WTC11 (cell line): ENCODE results near the gene ERC2. TPM values are rescaled to one million over a fixed set of nuclear protein-coding genes. Genes with fewer than 3 reads are reported as not detected.

ENCODE experiments used
- ATAC-seq: fragments of 200-7000 bp; cut with Tn5 transposase; 2 replicates; pipeline ENCODE4 v1.10.0; 2021; ENCODE audit warnings: mild to moderate bottlenecking, moderate library complexity
- CTCF ChIA-PET: fragments of 300-600 bp; sonication (Branson Sonifier 250); formaldehyde crosslinking; loops from one replicate; lab custom pipeline; 2021; ENCODE audit warnings: antibody characterized with exemption; lab: Charles Lee
- POLR2A ChIA-PET: fragments of 350-600 bp; sonication (Branson Sonifier 250); formaldehyde crosslinking; loops from one replicate; lab custom pipeline; 2021; ENCODE audit warnings: antibody characterized with exemption; lab: Charles Lee
- DNase-seq: peaks from one replicate; pipeline ENCODE4 v3.0.0; 2021; ENCODE audit warnings: low spot score
- H3K27ac Mint-ChIP-seq: 2 replicates; pipeline ENCODE4 v1.8.0; 2021; ENCODE audit warnings: mixed read lengths
- H3K27me3 Mint-ChIP-seq: 2 replicates; pipeline ENCODE4 v1.8.0; 2021; ENCODE audit warnings: low read depth, mild to moderate bottlenecking, moderate library complexity, mixed read lengths
- H3K36me3 Mint-ChIP-seq: 2 replicates; pipeline ENCODE4 v1.8.0; 2021; ENCODE audit warnings: mixed read lengths
- H3K4me1 Mint-ChIP-seq: 2 replicates; pipeline ENCODE4 v1.8.0; 2022; ENCODE audit warnings: mixed read lengths
- H3K4me3 Mint-ChIP-seq: 2 replicates; pipeline ENCODE4 v1.8.0; 2021; ENCODE audit warnings: mild to moderate bottlenecking, moderate library complexity, mixed read lengths
- H3K9me3 Mint-ChIP-seq: 2 replicates; pipeline ENCODE4 v1.8.0; 2021; ENCODE audit warnings: mixed read lengths
- AR ChIP-seq: fragments of 250-450 bp; sonication (Bioruptor Pico); IDR thresholded peaks from 2 replicates; pipeline ENCODE4 v1.9.0; 2021; ENCODE audit warnings: mild to moderate bottlenecking
- ESRRA ChIP-seq: sonication (generic); formaldehyde crosslinking; IDR thresholded peaks from 2 replicates; pipeline ENCODE4 v1.8.1; 2022; ENCODE audit warnings: mild to moderate bottlenecking, missing genetic modification reagents, borderline replicate concordance
- ETV6 ChIP-seq: sonication (generic); formaldehyde crosslinking; IDR thresholded peaks from 2 replicates; pipeline ENCODE4 v1.8.1; 2022; ENCODE audit warnings: mild to moderate bottlenecking, missing genetic modification reagents
- GTF2I ChIP-seq: fragments of 250-450 bp; sonication (Bioruptor Pico); conservative IDR thresholded peaks from 2 replicates; pipeline ENCODE4 v1.4.0; 2021; ENCODE audit warnings: mild to moderate bottlenecking
- HMGA2 ChIP-seq: fragments of 250-450 bp; sonication (Bioruptor Pico); IDR thresholded peaks from 2 replicates; pipeline ENCODE4 v1.4.0; 2021; ENCODE audit warnings: mild to moderate bottlenecking, moderate library complexity
- IRF2 ChIP-seq: sonication (generic); formaldehyde crosslinking; IDR thresholded peaks from 2 replicates; pipeline ENCODE4 v1.8.0; 2022; ENCODE audit warnings: low read depth, missing genetic modification reagents, borderline replicate concordance
- MXD4 ChIP-seq: fragments of 250-450 bp; sonication (Bioruptor Pico); IDR thresholded peaks from 2 replicates; pipeline ENCODE4 v1.8.0; 2021; ENCODE audit warnings: mild to moderate bottlenecking, moderate library complexity, borderline replicate concordance
- NFYB ChIP-seq: sonication (generic); formaldehyde crosslinking; conservative IDR thresholded peaks from 2 replicates; pipeline ENCODE4 v1.8.0; 2022; ENCODE audit warnings: low read depth, missing genetic modification reagents
- NR2C2 ChIP-seq: sonication (generic); formaldehyde crosslinking; IDR thresholded peaks from 2 replicates; pipeline ENCODE4 v1.8.0; 2022; ENCODE audit warnings: mild to moderate bottlenecking, missing genetic modification reagents
- PRDM15 ChIP-seq: sonication (generic); formaldehyde crosslinking; IDR thresholded peaks from 2 replicates; pipeline ENCODE4 v1.8.0; 2022; ENCODE audit warnings: missing genetic modification reagents
- RORB ChIP-seq: fragments of 250-450 bp; sonication (Bioruptor Pico); IDR thresholded peaks from 2 replicates; pipeline ENCODE4 v1.9.0; 2021; ENCODE audit warnings: mild to moderate bottlenecking
- TP53 ChIP-seq: sonication (generic); formaldehyde crosslinking; IDR thresholded peaks from 2 replicates; pipeline ENCODE4 v1.8.1; 2023; ENCODE audit warnings: mild to moderate bottlenecking, missing genetic modification reagents
- ZNF219 ChIP-seq: sonication (generic); formaldehyde crosslinking; IDR thresholded peaks from 2 replicates; pipeline ENCODE4 v1.8.0; 2023; ENCODE audit warnings: missing genetic modification reagents, mild to moderate bottlenecking, borderline replicate concordance
- ZNF317 ChIP-seq: sonication (generic); formaldehyde crosslinking; IDR thresholded peaks from 2 replicates; pipeline ENCODE4 v1.8.1; 2023; ENCODE audit warnings: low read depth, mild to moderate bottlenecking, moderate library complexity, missing genetic modification reagents, borderline replicate concordance
- ZNF425 ChIP-seq: fragments of 250-450 bp; sonication (Bioruptor Pico); conservative IDR thresholded peaks from 2 replicates; pipeline ENCODE4 v1.9.0; 2021; ENCODE audit warnings: mild to moderate bottlenecking
- ZNF512 ChIP-seq: sonication (generic); formaldehyde crosslinking; IDR thresholded peaks from 2 replicates; pipeline ENCODE4 v1.8.1; 2022; ENCODE audit warnings: missing genetic modification reagents, borderline replicate concordance
- total RNA-seq: library from RNA; stranded (reverse); gene quantifications from 3 replicates; pipeline ENCODE4 v1.2.3, GENCODE V29; 2021
- TF ChIP-seq, protein P1 (sequence below): fragments of 250-450 bp; sonication (Bioruptor Pico); IDR thresholded peaks from 2 replicates; pipeline ENCODE4 v1.9.0; 2021; ENCODE audit warnings: mild to moderate bottlenecking
- TF ChIP-seq, protein P2 (sequence below): sonication (generic); formaldehyde crosslinking; IDR thresholded peaks from 2 replicates; pipeline ENCODE4 v1.8.1; 2023; ENCODE audit warnings: mild to moderate bottlenecking, missing genetic modification reagents, moderate library complexity
- TF ChIP-seq, protein P3 (sequence below): sonication (generic); formaldehyde crosslinking; IDR thresholded peaks from 2 replicates; pipeline ENCODE4 v1.8.1; 2022; ENCODE audit warnings: low read depth, mild to moderate bottlenecking, moderate library complexity, missing genetic modification reagents, borderline replicate concordance
- TF ChIP-seq, protein P4 (sequence below): sonication (generic); formaldehyde crosslinking; IDR thresholded peaks from 2 replicates; pipeline ENCODE4 v1.8.1; 2023; ENCODE audit warnings: mild to moderate bottlenecking, moderate library complexity, missing genetic modification reagents

ERC2 gene
- total RNA-seq, 1 experiment from 2014 or later, result 23.5 TPM

DNA sequence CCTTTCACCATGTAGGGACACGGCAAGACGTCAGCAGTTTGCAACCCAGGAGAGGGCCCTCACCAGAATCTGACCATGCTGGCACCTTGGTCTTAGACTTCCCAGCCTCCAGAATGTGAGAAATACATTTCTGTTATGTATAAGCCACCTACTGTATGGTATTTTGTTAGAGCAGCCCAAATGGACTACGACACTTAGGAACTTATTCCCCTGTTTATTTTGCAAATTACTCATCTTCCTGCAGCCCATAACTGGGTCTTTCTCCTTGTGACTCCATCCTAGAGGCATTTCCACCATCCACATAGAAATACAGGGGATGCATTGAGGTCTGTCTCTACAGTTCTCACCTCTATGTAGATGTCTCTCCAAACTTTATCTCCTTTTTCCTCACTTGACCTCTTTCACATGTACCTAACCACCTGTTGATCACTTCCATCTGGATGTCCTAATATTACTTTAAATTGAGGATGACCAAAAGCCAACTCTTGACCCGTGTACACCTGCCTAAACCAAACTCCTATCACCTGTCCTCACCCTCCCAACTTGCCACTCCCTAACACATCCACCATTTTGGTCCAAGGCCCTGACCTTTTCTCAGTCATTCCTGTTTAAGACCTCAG, 575.1 kb downstream of the ERC2 start:
- no peaks in the 10 kb centered on the region for H3K36me3 Mint-ChIP-seq
- TF ChIP-seq RORB (CRISPR knock-in tag) (no peak), ETV6 (CRISPR knock-in tag) (no peak), ZNF425 (no peak), ZNF317 (CRISPR knock-in tag) (no peak)
- ChIA-PET CTCF (no interaction called here), POLR2A (no interaction called here)
- ATAC-seq, result no peak
- no peaks in the 10 kb centered on the region for H3K27me3 Mint-ChIP-seq
- H3K4me3 Mint-ChIP-seq, result no peak overlapping the region
- peaks cover 26% of the 10 kb centered on the region for H3K4me1 Mint-ChIP-seq
- no peak for DNase-seq
- no peaks in the 10 kb centered on the region for H3K9me3 Mint-ChIP-seq
- H3K27ac Mint-ChIP-seq, result no peak overlapping the region

DNA sequence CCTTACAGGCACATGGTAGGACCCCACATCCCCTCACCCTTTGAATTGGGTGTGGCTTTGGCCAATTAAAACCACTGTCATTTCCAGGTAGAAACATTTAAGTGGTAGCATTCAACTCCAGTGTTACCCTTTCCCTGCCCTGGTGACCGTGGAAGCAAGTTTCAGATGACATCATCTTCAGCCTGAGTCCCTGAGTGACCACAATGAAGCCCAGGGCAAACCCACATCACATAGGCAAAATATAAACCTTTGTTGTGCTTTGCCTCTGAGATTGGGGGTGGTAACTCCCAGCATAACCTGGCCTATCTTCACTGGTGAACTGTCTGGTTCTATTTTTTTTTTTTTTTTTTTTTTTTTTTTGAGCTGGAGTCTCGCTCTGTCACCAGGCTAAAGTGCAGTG, 577.2 kb downstream of the ERC2 start:
- CTCF ChIA-PET, result no interaction called here
- H3K9me3 Mint-ChIP-seq, result no peaks in the 10 kb centered on the region
- H3K36me3 Mint-ChIP-seq, result no peaks in the 10 kb centered on the region
- H3K27ac Mint-ChIP-seq, result no peak overlapping the region
- POLR2A ChIA-PET, result no interaction called here
- H3K4me3 Mint-ChIP-seq, result no peak overlapping the region
- no peak for DNase-seq
- H3K4me1 Mint-ChIP-seq, result peaks cover 20% of the 10 kb centered on the region
- H3K27me3 Mint-ChIP-seq, result no peaks in the 10 kb centered on the region
- no peak for ATAC-seq
- no peak for TF ChIP-seq IRF2
- no peak for TF ChIP-seq GTF2I (CRISPR knock-in tag)
- TF ChIP-seq, protein P1, sequence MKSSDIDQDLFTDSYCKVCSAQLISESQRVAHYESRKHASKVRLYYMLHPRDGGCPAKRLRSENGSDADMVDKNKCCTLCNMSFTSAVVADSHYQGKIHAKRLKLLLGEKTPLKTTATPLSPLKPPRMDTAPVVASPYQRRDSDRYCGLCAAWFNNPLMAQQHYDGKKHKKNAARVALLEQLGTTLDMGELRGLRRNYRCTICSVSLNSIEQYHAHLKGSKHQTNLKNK (CRISPR knock-in tag), result no peak
- TF ChIP-seq NR2C2 (CRISPR knock-in tag), result no peak
- no peak for TF ChIP-seq ZNF512 (CRISPR knock-in tag)
- TF ChIP-seq TP53 (CRISPR knock-in tag), result no peak
- TF ChIP-seq ESRRA (CRISPR knock-in tag), result no peak
- no peak for TF ChIP-seq NFYB (CRISPR knock-in tag)
- no peak for TF ChIP-seq HMGA2 (CRISPR knock-in tag)
- TF ChIP-seq, protein P2, sequence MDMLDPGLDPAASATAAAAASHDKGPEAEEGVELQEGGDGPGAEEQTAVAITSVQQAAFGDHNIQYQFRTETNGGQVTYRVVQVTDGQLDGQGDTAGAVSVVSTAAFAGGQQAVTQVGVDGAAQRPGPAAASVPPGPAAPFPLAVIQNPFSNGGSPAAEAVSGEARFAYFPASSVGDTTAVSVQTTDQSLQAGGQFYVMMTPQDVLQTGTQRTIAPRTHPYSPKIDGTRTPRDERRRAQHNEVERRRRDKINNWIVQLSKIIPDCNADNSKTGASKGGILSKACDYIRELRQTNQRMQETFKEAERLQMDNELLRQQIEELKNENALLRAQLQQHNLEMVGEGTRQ (CRISPR knock-in tag), result no peak
- no peak for TF ChIP-seq MXD4 (CRISPR knock-in tag)
- TF ChIP-seq ZNF219, result no peak
- TF ChIP-seq AR (CRISPR knock-in tag), result no peak
- TF ChIP-seq, protein P3, sequence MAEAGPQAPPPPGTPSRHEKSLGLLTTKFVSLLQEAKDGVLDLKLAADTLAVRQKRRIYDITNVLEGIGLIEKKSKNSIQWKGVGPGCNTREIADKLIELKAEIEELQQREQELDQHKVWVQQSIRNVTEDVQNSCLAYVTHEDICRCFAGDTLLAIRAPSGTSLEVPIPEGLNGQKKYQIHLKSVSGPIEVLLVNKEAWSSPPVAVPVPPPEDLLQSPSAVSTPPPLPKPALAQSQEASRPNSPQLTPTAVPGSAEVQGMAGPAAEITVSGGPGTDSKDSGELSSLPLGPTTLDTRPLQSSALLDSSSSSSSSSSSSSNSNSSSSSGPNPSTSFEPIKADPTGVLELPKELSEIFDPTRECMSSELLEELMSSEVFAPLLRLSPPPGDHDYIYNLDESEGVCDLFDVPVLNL (CRISPR knock-in tag), result no peak
- no peak for TF ChIP-seq PRDM15
- TF ChIP-seq, protein P4, sequence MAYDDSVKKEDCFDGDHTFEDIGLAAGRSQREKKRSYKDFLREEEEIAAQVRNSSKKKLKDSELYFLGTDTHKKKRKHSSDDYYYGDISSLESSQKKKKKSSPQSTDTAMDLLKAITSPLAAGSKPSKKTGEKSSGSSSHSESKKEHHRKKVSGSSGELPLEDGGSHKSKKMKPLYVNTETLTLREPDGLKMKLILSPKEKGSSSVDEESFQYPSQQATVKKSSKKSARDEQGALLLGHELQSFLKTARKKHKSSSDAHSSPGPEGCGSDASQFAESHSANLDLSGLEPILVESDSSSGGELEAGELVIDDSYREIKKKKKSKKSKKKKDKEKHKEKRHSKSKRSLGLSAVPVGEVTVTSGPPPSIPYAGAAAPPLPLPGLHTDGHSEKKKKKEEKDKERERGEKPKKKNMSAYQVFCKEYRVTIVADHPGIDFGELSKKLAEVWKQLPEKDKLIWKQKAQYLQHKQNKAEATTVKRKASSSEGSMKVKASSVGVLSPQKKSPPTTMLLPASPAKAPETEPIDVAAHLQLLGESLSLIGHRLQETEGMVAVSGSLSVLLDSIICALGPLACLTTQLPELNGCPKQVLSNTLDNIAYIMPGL (CRISPR knock-in tag), result no peak
